T-helper 1 cell (primary cell): ENCODE measurements around the gene NPR1.

Source experiments
- DNase-seq, 5 donors: peaks; one replicate each; pipeline ENCODE4 v3.0.0-alpha.2; 2012 to 2020

The NPR1 gene

DNA sequence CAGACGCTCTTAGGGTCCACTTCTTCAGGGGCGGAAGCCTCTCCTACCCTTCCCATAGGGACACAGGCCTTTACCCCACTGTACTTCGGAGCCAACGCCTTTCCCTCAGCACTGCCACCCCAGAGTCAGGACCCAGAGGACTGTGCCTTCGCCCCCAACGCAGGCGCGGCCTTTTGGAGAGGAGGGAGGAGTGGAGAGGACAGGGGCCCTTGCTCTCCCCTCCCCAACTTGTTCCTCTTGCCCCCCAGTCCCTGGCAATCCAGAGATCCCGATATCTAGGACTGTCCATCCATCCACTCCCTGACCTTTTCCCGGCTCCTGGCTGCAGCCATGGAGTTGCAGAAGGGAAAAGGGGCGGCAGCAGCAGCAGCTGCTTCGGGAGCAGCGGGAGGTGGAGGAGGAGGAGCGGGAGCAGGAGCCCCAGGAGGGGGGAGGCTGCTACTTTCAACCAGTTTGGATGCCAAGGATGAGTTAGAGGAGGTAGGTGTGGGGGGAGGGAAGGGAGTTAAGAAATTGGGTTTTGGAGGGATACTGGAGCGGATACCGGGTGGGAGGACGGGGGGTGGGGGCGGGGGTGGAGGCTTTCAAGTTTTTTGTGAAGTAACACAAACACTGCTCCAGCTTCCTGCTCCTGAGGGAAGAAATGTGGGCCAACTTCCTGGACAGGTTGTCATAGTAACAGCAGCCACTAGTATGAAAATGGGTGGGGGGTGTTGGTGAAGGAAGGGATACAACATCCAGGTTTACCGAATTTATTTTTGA lies 50.0 kb downstream of the NPR1 start:
- peak in 3 of 5 donors; percentile 11 to 15 (median 14) for DNase-seq

DNA sequence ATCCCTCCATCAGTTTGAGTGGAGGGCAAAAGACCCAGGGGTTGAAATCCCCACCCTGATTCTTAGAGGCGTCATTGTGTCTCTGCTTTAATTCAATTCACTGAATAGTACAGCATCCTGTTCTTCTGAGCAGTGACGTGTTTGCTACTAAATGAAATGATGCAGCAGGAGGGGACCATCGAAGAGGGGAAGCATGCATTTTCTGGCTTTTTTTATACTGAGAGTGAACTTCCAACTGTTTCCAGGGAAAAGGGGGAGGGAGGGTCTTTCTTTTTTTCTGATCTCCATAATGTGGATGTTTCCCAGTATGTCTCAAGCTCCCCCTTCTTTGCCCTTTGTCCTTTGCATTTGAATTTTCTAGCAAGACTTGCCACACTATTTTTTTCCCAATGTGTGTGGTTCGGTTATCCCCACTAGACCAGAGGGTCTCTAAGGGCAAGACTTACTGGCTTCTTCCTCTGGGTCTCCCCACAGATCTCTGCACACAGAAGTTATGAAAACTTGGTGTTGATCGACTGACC lies 52.0 kb downstream of the NPR1 start:
- no peak for DNase-seq

DNA sequence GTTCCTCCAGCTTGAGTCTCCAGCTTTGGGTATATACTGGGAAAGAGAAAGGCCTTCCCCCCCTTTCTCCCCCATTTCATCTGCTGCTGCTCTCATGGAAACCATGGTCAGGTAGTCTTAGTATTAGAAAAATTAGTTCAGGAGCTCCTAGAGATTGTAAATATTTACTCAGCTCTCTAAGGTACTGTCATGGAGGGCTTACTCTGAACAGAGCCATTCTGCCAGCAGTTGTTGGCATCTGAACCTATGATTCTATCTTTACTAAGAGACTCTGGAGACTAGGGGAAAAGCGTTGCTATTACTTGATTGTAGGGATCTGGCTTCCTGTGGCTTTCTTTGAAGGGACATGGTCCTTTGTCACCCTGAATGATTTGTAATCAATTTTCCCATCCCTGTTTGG lies 55.5 kb downstream of the NPR1 start:
- DNase-seq = no peak

DNA sequence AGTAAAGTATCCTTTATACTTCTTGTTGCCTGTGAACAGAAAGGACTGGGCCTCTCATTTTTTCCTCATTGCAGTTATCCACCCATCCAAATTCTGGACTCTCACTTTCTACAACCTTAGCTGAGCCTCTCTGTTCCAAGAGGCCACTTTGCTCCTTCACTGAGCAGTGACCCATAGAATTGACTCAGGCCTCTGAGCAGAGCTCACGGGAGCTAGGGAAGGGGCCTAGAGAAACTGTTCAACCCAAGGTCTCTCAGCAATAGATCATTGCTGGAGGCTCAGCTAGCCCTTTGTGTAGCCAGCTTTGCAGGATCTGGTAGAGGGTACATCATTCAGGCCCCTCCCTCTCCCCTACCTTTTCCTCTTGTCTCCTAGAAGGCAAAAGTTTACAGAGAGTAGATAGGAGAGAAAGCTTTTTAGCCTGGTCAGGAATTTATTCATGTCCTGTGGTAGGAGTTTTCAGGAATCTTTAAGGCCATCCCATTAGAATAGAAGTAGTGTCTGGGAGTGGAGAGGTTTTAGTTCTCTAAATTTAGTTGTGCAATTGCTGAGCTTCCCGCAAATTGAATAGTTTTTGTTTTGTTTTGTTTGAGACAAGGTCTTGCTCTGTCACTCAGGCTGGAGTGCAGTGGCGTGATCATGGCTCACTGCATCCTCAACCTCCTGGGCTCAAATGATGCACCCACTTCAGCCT lies 56.1 kb downstream of the NPR1 start:
- no peak for DNase-seq

DNA sequence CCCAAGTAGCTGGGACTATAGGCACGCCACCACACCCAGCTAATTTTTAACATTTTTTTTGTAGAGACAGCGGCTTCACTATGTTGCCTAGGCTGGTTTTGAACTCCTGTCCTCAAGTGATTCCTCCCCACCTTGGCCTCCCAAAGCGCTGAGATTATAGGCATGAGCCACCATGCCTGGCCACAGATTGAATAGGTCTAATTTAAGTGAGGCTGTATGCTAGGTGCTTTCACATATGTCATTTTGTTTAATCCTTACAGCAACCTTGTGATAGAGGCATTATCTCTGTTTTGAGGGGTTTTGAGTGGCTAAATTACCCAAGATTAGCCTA lies 56.6 kb downstream of the NPR1 start:
- no peak for DNase-seq

DNA sequence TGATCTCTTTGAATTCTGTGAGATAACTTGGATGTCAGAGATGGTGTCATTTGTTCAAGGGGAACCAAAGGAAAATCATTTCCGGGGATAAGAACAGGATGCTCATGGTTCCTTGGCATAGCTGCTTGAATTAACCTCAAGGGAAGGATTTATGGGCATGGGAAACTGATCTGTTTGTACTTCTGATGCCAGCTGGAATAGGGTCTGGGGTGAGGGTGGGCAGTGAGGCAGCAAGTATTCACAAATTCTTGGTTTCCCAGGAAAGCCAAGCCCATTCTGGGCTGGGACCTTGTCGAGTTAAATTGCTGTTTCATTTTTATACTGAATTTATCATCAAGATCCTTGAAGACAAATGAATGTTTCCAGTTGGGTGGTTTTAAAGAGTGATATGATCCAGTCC lies 63.5 kb downstream of the NPR1 start:
- no peak for DNase-seq

DNA sequence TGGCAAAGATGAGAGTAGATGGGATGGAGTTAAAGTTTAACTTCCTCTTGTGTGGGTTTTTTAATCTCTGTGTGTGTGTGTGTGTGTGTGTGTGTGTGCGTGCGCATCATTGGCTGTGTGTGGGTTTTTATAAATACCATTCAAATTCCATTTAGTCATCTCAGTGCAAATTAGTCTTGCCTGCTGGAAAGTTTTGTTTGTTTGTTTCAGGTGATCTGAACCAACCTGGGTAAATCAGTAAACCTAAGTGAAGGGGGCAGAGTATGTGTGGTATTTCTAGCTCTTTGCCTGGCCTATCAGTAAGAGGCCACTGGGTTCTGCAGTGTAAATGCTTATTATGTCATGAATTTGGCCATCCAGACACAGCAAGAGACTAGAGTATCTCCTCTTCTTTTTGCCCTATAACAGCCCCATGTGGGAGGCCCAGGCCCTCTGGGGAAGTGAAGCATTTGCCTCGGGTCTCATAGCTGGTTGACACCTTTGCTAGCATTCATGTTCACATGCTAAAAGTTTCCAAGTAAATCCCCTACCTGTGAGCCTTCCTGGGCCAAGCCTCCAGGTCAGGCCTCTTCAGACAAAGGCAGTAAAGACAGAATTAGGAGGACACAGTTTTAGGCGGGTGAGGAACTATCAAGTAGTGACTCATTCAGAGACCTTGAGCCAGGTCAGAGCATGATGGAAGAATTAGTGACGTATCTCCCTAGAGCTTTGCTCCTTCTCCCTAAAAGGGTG lies 64.1 kb downstream of the NPR1 start:
- no peak for DNase-seq
